ENCODE data around the gene DNM3.

DNM3 gene

GRCh38 chr1:172185996-172186395, 344.7 kb downstream of the DNM3 start:
- Histone ChIP-seq H3K9me2 (replicated peaks; ENCODE audit: control insufficient read depth, low read length) (no peaks in the 10 kb centered on the region), H3F3A (ENCODE audit: control insufficient read depth, insufficient read depth) (peaks cover 7% of the 10 kb centered on the region; the same call in 1 of the 2 replicates), H3K27me3 (ENCODE audit: control insufficient read depth, low read length) (no peaks in the 10 kb centered on the region), H3K36me3 (ENCODE audit: control insufficient read depth, low read length) (no peaks in the 10 kb centered on the region), H3K4me3 (ENCODE audit: low read length) (peak overlapping the region; percentile 17; the same call in 1 of the 2 replicates), H3K9me3 (ENCODE audit: control insufficient read depth, insufficient read depth, low read length) (no peaks in the 10 kb centered on the region), H3K79me2 (ENCODE audit: control insufficient read depth, low read length) (no peaks in the 10 kb centered on the region), H3K27ac (ENCODE audit: low read depth, low read length) (no peak overlapping the region; the same call in 1 of the 2 replicates), H4K20me1 (ENCODE audit: control insufficient read depth, insufficient read depth, low read depth, low read length) (no peaks in the 10 kb centered on the region), H3K4me1 (ENCODE audit: control insufficient read depth, low read length) (peaks cover 48% of the 10 kb centered on the region), H3K4me2 (ENCODE audit: low read length) (peak overlapping the region; percentile 48)
- TF ChIP-seq CTCF (IDR thresholded peaks at IDR 0.05; ENCODE audit: low read depth, low read length, poor library complexity, severe bottlenecking) (no peak), EZH2phosphoT487 (IDR thresholded peaks at IDR 0.05; ENCODE audit: borderline replicate concordance, low read length) (no peak)

GRCh38 chr1:172201572-172201971, 360.3 kb downstream of the DNM3 start:
- no peaks in the 10 kb centered on the region for H3F3A ChIP-seq (ENCODE audit: control insufficient read depth, insufficient read depth)
- H3K36me3 ChIP-seq (ENCODE audit: control insufficient read depth, low read length) = no peaks in the 10 kb centered on the region
- 0 out of 2 replicates have a peak, but pooled peaks cover 3% of the 10 kb centered on the region for H3K4me1 ChIP-seq (ENCODE audit: control insufficient read depth, low read length)
- TF ChIP-seq EZH2phosphoT487 (IDR thresholded peaks at IDR 0.05; ENCODE audit: borderline replicate concordance, low read length) (no peak), CTCF (IDR thresholded peaks at IDR 0.05; ENCODE audit: low read depth, low read length, poor library complexity, severe bottlenecking) (no peak)
- no peak overlapping the region for H3K27ac ChIP-seq (ENCODE audit: low read depth, low read length)
- no peak overlapping the region for H3K4me3 ChIP-seq (ENCODE audit: low read length)
- no peaks in the 10 kb centered on the region for H3K9me2 ChIP-seq (replicated peaks; ENCODE audit: control insufficient read depth, low read length)
- no peak overlapping the region for H3K4me2 ChIP-seq (ENCODE audit: low read length)
- H4K20me1 ChIP-seq (ENCODE audit: control insufficient read depth, insufficient read depth, low read depth, low read length) = no peaks in the 10 kb centered on the region
- peaks cover 3% of the 10 kb centered on the region; the same call in 1 of the 2 replicates for H3K9me3 ChIP-seq (ENCODE audit: control insufficient read depth, insufficient read depth, low read length)
- no peaks in the 10 kb centered on the region for H3K27me3 ChIP-seq (ENCODE audit: control insufficient read depth, low read length)
- H3K79me2 ChIP-seq (ENCODE audit: control insufficient read depth, low read length) = no peaks in the 10 kb centered on the region

- H4K20me1 ChIP-seq (ENCODE audit: control insufficient read depth, insufficient read depth, low read depth, low read length) = no peaks in the 10 kb centered on the region
- H3K9me2 ChIP-seq (replicated peaks; ENCODE audit: control insufficient read depth, low read length) = no peaks in the 10 kb centered on the region
- H3K27me3 ChIP-seq (ENCODE audit: control insufficient read depth, low read length) = no peaks in the 10 kb centered on the region
- no peaks in the 10 kb centered on the region for H3K9me3 ChIP-seq (ENCODE audit: control insufficient read depth, insufficient read depth, low read length)
- TF ChIP-seq EZH2phosphoT487 (IDR thresholded peaks at IDR 0.05; ENCODE audit: borderline replicate concordance, low read length) (no peak), CTCF (IDR thresholded peaks at IDR 0.05; ENCODE audit: low read depth, low read length, poor library complexity, severe bottlenecking) (no peak)
- H3K79me2 ChIP-seq (ENCODE audit: control insufficient read depth, low read length) = no peaks in the 10 kb centered on the region
- H3K36me3 ChIP-seq (ENCODE audit: control insufficient read depth, low read length) = no peaks in the 10 kb centered on the region
- H3K4me1 ChIP-seq (ENCODE audit: control insufficient read depth, low read length) = 0 out of 2 replicates have a peak, but pooled peaks cover 3% of the 10 kb centered on the region
- H3K4me3 ChIP-seq (ENCODE audit: low read length) = no peak overlapping the region
- no peaks in the 10 kb centered on the region for H3F3A ChIP-seq (ENCODE audit: control insufficient read depth, insufficient read depth)
- no peak overlapping the region for H3K4me2 ChIP-seq (ENCODE audit: low read length)
- no peak overlapping the region for H3K27ac ChIP-seq (ENCODE audit: low read depth, low read length)
These were observed 362.0 kb downstream of the DNM3 start for GRCh38 chr1:172203135-172203823.

All from DOHH2 (cell line).